BJ (cell line): Measurements from ENCODE around the gene NOD1. TPM values are rescaled to one million over a fixed set of nuclear protein-coding genes. Genes with fewer than 3 reads are reported as not detected.

Experiments used
- CTCF ChIA-PET: fragments of 350-600 bp; formaldehyde crosslinking; extraction: SDS; loops from one replicate; lab custom pipeline; 2021; ENCODE audit warnings: antibody characterized with exemption, inconsistent platforms; lab: Yijun Ruan, JAX
- POLR2A ChIA-PET: fragments of 300-600 bp; sonication (Branson Sonifier 250); formaldehyde crosslinking; extraction: SDS; loops from one replicate; lab custom pipeline; 2021; ENCODE audit warnings: antibody characterized with exemption; lab: Charles Lee
- DNase-seq: peaks from one replicate; pipeline ENCODE4 v3.0.0-alpha.2; 2011; ENCODE audit warnings: low read depth
- H3K27me3 ChIP-seq: 2 replicates; pipeline ENCODE4 v1.6.0; 2011; ENCODE audit warnings: low read length; ENCODE audit not compliant: control insufficient read depth, insufficient read depth
- H3K36me3 ChIP-seq: 2 replicates; pipeline ENCODE4 v1.5.1; 2011; ENCODE audit warnings: low read length; ENCODE audit not compliant: control insufficient read depth, insufficient read depth
- H3K4me3 ChIP-seq: 2 replicates; pipeline ENCODE4 v1.5.1; 2011; ENCODE audit warnings: low read depth, mild to moderate bottlenecking, control low read depth, low read length
- polyA plus RNA-seq: library from polyadenylated mRNA; depleted of rRNA; stranded (reverse); fragments of >200 nt; gene quantifications from 2 replicates; pipeline ENCODE4 v1.2.3, GENCODE V29; 2011; rRNA removed
- TF ChIP-seq, protein P1 (sequence below): IDR thresholded peaks from 2 replicates; pipeline ENCODE4 v1.5.1; 2011; ENCODE audit warnings: low read depth, mild to moderate bottlenecking, control low read depth, inconsistent platforms, low read length, moderate library complexity; ENCODE audit not compliant: insufficient read depth

NOD1 gene
- polyA plus RNA-seq, 1 experiment = 3.3 TPM

- TF ChIP-seq, protein P1, sequence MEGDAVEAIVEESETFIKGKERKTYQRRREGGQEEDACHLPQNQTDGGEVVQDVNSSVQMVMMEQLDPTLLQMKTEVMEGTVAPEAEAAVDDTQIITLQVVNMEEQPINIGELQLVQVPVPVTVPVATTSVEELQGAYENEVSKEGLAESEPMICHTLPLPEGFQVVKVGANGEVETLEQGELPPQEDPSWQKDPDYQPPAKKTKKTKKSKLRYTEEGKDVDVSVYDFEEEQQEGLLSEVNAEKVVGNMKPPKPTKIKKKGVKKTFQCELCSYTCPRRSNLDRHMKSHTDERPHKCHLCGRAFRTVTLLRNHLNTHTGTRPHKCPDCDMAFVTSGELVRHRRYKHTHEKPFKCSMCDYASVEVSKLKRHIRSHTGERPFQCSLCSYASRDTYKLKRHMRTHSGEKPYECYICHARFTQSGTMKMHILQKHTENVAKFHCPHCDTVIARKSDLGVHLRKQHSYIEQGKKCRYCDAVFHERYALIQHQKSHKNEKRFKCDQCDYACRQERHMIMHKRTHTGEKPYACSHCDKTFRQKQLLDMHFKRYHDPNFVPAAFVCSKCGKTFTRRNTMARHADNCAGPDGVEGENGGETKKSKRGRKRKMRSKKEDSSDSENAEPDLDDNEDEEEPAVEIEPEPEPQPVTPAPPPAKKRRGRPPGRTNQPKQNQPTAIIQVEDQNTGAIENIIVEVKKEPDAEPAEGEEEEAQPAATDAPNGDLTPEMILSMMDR = no peak
- no peak for DNase-seq
- ChIA-PET CTCF (no interaction called here), POLR2A (interaction anchor here (0.7 kb wide), 1 partner anchor 18 kb away, joined by 22 read pairs; no protein-coding TSS in a partner anchor)
- Histone ChIP-seq H3K36me3 (no peaks in the 10 kb centered on the region), H3K4me3 (no peak overlapping the region), H3K27me3 (no peaks in the 10 kb centered on the region)
These were observed 98.8 kb downstream of the NOD1 start for GRCh38 chr7:30379741-30380140.

- TF ChIP-seq, protein P1 = no peak
- DNase-seq = no peak
- no peak overlapping the region for H3K4me3 ChIP-seq
- no peaks in the 10 kb centered on the region for H3K27me3 ChIP-seq
- CTCF ChIA-PET = no interaction called here
- POLR2A ChIA-PET = no interaction called here
- no peaks in the 10 kb centered on the region for H3K36me3 ChIP-seq
These were observed 99.5 kb downstream of the NOD1 start for GRCh38 chr7:30379131-30379530.

GRCh38 chr7:30378275-30378674 lies 100.3 kb downstream of the NOD1 start:
- Histone ChIP-seq H3K36me3 (no peaks in the 10 kb centered on the region), H3K4me3 (no peak overlapping the region), H3K27me3 (no peaks in the 10 kb centered on the region)
- POLR2A ChIA-PET = no interaction called here
- CTCF ChIA-PET = no interaction called here
- TF ChIP-seq, protein P1 = no peak
- DNase-seq = no peak

Other genes with a start within 250 kb of the NOD1 start
- 1.6 and 2.8 TPM in 2 replicates for gene ZNRF2, start 194.2 kb downstream of the NOD1 start, polyA plus RNA-seq
- 16.5 and 18.8 TPM in 2 replicates for gene GGCT, start 26.0 kb upstream of the NOD1 start, polyA plus RNA-seq
- gene GARS1, start 116.1 kb upstream of the NOD1 start, polyA plus RNA-seq = 1,006 and 1,118 TPM in 2 replicates
- gene CRHR2, start 203.7 kb upstream of the NOD1 start, polyA plus RNA-seq = not detected in 2 replicates